Smooth muscle cell (in vitro differentiated cells): ENCODE measurements around the gene WDR37. TPM values are rescaled to one million over a fixed set of nuclear protein-coding genes. Genes with fewer than 3 reads are reported as not detected.
A peak's percentile ranks its signal among the peaks of the same experiment; 100 is the strongest.

Source experiments
- DNase-seq: peaks from one replicate; lab custom pipeline; 2025; ENCODE audit not compliant: unreplicated experiment; lab: John Stamatoyannopoulos, UW
- H2AFZ ChIP-seq: fragments of 200-600 bp; sonication (generic); 2 replicates; pipeline ENCODE4 v1.6.0; 2016; ENCODE audit warnings: antibody characterized with exemption, low read depth, mild to moderate bottlenecking
- H3F3A ChIP-seq: fragments of 200-600 bp; sonication (generic); 2 replicates; pipeline ENCODE4 v1.6.0; 2017; ENCODE audit warnings: antibody characterized with exemption, low read depth
- H3K27ac ChIP-seq: fragments of 200-600 bp; sonication (generic); 2 replicates; pipeline ENCODE4 v1.5.1; 2016; ENCODE audit warnings: low read depth, mild to moderate bottlenecking
- H3K27me3 ChIP-seq: fragments of 200-600 bp; sonication (generic); 2 replicates; pipeline ENCODE4 v1.6.1; 2016; ENCODE audit warnings: low read depth, mild to moderate bottlenecking
- H3K36me3 ChIP-seq: fragments of 200-600 bp; sonication (generic); 2 replicates; pipeline ENCODE4 v1.5.1; 2016; ENCODE audit warnings: low read depth
- H3K4me1 ChIP-seq: fragments of 200-600 bp; sonication (generic); 2 replicates; pipeline ENCODE4 v1.5.1; 2016; ENCODE audit warnings: low read depth
- H3K4me2 ChIP-seq: fragments of 200-600 bp; sonication (generic); 2 replicates; pipeline ENCODE4 v1.6.0; 2016; ENCODE audit warnings: mild to moderate bottlenecking
- H3K4me3 ChIP-seq: fragments of 200-600 bp; sonication (generic); 2 replicates; pipeline ENCODE4 v1.5.1; 2016; ENCODE audit warnings: mild to moderate bottlenecking
- H3K79me2 ChIP-seq: fragments of 200-600 bp; sonication (generic); 2 replicates; pipeline ENCODE4 v1.6.0; 2016; ENCODE audit warnings: low read depth, mild to moderate bottlenecking
- H3K9ac ChIP-seq: fragments of 200-600 bp; sonication (generic); 2 replicates; pipeline ENCODE4 v1.6.0; 2016; ENCODE audit warnings: low read depth
- H3K9me3 ChIP-seq: fragments of 200-600 bp; sonication (generic); replicated peaks from 2 replicates; pipeline ENCODE4 v1.5.1; 2016; ENCODE audit warnings: low read depth
- H4K20me1 ChIP-seq: fragments of 200-600 bp; sonication (generic); 2 replicates; pipeline ENCODE4 v1.6.0; 2016; ENCODE audit warnings: low read depth
- WGBS: methylation state at CpG from one replicate; pipeline ENCODE4 v1.1.7; 2016; ENCODE audit warnings: low lambda C conversion rate; 5-methylcytosine and 5-hydroxymethylcytosine counted together
- polyA plus RNA-seq: library from polyadenylated mRNA; unstranded; fragments of >200 nt; fragmentation: Nextera tagmentation; extraction: Ambion mirVana; gene quantifications from 2 replicates; pipeline ENCODE4 v1.2.1, GENCODE V29; 2016
- total RNA-seq: library from RNA; depleted of rRNA; stranded (reverse); fragments of >200 nt; gene quantifications from 2 replicates; pipeline ENCODE4 v1.2.3, GENCODE V29; 2014
- TF ChIP-seq, protein P1 (sequence below): fragments of 200-600 bp; sonication (generic); IDR thresholded peaks from 2 replicates; pipeline ENCODE4 v1.5.1; 2017; ENCODE audit warnings: borderline replicate concordance, mild to moderate bottlenecking, antibody characterized with exemption; ENCODE audit not compliant: insufficient read depth, poor library complexity, severe bottlenecking

WDR37 gene
- total and polyA plus RNA-seq, 2 experiments from 2014 or later = 10.5 to 10.7 TPM

DNA sequence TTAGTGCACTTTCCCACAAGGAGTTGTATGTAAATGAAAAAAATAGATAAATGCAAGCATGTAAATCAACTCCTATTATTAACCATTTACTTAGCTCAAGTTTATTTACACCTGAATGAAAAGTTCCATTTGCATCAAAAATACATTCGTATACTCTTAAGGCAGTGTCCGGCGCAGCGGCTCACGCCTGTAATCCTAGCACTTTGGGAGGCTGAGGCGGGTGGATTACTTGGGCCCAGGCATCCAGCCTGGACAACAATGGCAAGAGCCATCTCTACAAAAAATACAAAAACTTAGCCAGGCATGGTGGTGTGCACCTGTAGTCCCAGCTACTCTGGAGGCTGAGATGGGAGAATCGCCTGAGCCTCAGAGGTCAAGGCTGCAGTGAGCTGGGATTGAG is 26.3 kb upstream of the WDR37 start:
- no peaks in the 10 kb centered on the region for H3K36me3 ChIP-seq
- TF ChIP-seq, protein P1, sequence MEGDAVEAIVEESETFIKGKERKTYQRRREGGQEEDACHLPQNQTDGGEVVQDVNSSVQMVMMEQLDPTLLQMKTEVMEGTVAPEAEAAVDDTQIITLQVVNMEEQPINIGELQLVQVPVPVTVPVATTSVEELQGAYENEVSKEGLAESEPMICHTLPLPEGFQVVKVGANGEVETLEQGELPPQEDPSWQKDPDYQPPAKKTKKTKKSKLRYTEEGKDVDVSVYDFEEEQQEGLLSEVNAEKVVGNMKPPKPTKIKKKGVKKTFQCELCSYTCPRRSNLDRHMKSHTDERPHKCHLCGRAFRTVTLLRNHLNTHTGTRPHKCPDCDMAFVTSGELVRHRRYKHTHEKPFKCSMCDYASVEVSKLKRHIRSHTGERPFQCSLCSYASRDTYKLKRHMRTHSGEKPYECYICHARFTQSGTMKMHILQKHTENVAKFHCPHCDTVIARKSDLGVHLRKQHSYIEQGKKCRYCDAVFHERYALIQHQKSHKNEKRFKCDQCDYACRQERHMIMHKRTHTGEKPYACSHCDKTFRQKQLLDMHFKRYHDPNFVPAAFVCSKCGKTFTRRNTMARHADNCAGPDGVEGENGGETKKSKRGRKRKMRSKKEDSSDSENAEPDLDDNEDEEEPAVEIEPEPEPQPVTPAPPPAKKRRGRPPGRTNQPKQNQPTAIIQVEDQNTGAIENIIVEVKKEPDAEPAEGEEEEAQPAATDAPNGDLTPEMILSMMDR = no peak
- DNase-seq = no peak
- no peak overlapping the region for H3K27ac ChIP-seq
- H3K79me2 ChIP-seq = no peaks in the 10 kb centered on the region
- no peaks in the 10 kb centered on the region for H4K20me1 ChIP-seq
- WGBS = 94% methylated on average over 7 of the region's 7 CpGs
- H3K4me2 ChIP-seq = no peak overlapping the region
- H3K9ac ChIP-seq = no peak overlapping the region
- no peak overlapping the region for H3K4me3 ChIP-seq
- no peaks in the 10 kb centered on the region for H3K9me3 ChIP-seq
- no peaks in the 10 kb centered on the region for H3K27me3 ChIP-seq
- H2AFZ ChIP-seq = no peak overlapping the region
- no peaks in the 10 kb centered on the region for H3F3A ChIP-seq
- H3K4me1 ChIP-seq = no peaks in the 10 kb centered on the region

DNA sequence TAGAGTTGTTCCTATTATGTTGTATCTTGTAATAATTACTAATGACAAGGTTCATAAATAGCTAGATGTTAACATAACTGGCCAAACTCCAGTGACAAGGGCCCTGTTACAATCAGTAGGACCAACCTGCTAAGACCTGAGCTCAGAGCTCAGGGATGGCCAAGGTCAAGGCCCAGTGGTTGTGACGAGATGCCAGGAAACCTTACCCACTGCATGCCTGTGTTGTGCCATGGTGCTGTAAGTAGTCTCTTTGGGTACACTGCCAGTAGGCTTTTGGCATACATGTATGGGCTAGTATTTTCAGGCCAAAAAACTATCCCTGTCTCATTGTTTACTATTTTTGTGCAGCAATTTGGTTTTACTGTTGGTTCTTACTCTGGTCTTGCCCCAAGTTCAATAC is 22.6 kb upstream of the WDR37 start:
- H3K27ac ChIP-seq = no peak overlapping the region
- H3K9me3 ChIP-seq = no peaks in the 10 kb centered on the region
- 81% methylated on average over 1 of the region's 1 CpG for WGBS

DNA sequence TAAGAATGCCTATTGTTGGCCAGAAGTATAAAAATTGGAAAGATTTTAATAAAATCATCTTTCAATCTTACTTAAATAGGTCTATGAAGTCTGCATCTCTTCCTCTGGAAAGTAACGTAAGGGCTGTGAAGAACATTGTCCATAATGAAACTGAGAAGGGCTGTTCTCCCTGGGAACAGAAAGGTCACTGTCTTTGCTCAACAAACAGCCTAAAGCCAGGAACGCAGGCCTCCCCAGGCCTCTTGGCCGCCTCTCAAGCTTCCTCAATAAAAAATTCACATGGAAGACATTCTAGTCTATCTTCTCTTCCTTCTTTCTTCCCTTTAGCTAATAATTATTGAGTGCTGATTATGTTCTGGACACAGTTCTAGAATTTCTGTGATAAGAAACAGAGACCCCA is 21.4 kb upstream of the WDR37 start:
- Histone ChIP-seq H2AFZ (no peak overlapping the region), H4K20me1 (peaks cover 16% of the 10 kb centered on the region), H3K9ac (no peak overlapping the region), H3K4me3 (no peak overlapping the region), H3K27ac (no peak overlapping the region), H3K27me3 (no peaks in the 10 kb centered on the region), H3K4me1 (no peaks in the 10 kb centered on the region), H3K36me3 (no peaks in the 10 kb centered on the region), H3K9me3 (no peaks in the 10 kb centered on the region), H3F3A (peaks cover 9% of the 10 kb centered on the region), H3K4me2 (no peak overlapping the region), H3K79me2 (no peaks in the 10 kb centered on the region)
- 63% methylated on average over 3 of the region's 3 CpGs for whole genome bisulfite sequencing
- no peak for DNase-seq
- TF ChIP-seq, protein P1 = no peak

More for the DNA sequence above, 22.6 kb upstream of the WDR37 start:
- no peak overlapping the region for H2AFZ ChIP-seq
- H3K27me3 ChIP-seq = no peaks in the 10 kb centered on the region
- H3K4me3 ChIP-seq = no peak overlapping the region
- no peaks in the 10 kb centered on the region for H3K36me3 ChIP-seq
- no peaks in the 10 kb centered on the region for H3K4me1 ChIP-seq
- no peak overlapping the region for H3K4me2 ChIP-seq
- H3K9ac ChIP-seq = no peak overlapping the region
- TF ChIP-seq, protein P1 = no peak
- H3F3A ChIP-seq = peaks cover 9% of the 10 kb centered on the region
- no peaks in the 10 kb centered on the region for H3K79me2 ChIP-seq
- peaks cover 8% of the 10 kb centered on the region for H4K20me1 ChIP-seq
- no peak for DNase-seq

DNA sequence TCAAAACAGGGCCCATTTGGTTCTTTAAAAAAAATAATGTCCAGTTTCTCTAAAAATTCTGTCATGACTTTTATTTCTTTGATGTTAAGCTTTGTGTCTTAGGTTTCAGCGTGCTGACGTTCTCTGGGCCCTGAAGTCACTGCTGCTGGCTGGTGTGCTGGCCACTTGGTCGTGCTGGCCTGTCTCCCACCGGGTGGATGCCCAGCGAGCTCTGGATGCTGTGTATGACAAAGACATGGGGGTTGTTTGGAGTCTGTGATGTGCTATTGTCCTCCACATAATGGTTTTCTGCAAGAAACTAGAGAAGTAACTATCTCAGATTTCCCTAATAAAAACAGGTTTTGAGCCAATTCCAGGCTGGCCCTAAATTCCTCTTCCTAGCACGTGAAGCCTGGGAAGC is 21.0 kb upstream of the WDR37 start:
- Histone ChIP-seq H3K4me2 (no peak overlapping the region), H3K9ac (no peak overlapping the region), H3K9me3 (no peaks in the 10 kb centered on the region), H3K4me3 (no peak overlapping the region), H3K79me2 (no peaks in the 10 kb centered on the region), H3K36me3 (no peaks in the 10 kb centered on the region), H4K20me1 (peaks cover 20% of the 10 kb centered on the region), H3K4me1 (no peaks in the 10 kb centered on the region), H3K27me3 (no peaks in the 10 kb centered on the region), H2AFZ (no peak overlapping the region), H3K27ac (peak overlapping the region; percentile 64), H3F3A (peaks cover 9% of the 10 kb centered on the region)
- WGBS = 82% methylated on average over 6 of the region's 6 CpGs
- DNase-seq = no peak
- TF ChIP-seq, protein P1 = no peak
